ENCODE results near the gene FDXACB1. TPM values are rescaled to one million over a fixed set of nuclear protein-coding genes. Genes with fewer than 3 reads are reported as not detected.

Gene FDXACB1
- 4.1 TPM for total RNA-seq

DNA sequence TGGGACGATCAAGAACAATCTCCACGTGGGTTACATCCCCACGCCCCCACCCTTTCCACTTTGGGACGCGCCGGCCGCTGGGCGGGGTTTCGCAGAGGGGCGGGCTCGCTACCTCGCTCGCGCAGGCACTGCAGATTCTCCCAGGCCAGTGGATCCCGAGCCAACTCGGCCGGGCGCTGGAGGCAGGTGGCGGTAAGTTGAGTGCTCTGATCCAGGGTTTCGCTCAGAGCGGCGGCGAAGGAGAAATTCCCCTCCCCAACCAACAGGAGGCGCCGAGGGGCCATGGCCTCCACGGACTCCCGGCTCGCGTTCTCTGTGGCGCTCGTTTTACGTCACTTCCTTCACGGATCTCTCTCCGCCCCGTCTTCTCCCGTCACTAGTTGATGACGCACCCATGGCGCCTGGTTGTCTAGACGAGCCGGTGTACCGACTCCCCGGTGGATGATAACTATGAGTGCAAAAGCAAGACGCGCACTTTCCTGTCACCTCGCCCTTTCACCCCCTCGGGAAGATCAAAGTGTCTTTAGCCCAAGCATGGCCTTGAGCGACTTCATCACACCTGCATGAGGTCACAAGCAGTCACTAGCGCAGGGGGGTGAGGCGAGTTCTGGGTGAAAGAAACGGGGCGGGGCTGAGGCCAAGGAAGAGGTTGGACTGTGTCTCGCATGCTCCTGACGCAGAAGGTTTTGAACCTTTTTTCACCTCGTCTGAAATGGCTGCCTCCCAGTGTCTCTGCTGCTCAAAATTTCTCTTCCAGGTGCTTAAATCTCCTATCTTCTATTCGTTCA lies at the start of gene FDXACB1, which contains the start of gene CFAP68:
Gene FDXACB1, minus strand, starts transcription at position 317 of the 788 bp plus-strand sequence. Its CDS starts 33 bp downstream, at position 284.
Gene CFAP68, plus strand, starts transcription at position 693 of the 788 bp plus-strand sequence. Its CDS starts 20 bp downstream, at position 713.

DNA sequence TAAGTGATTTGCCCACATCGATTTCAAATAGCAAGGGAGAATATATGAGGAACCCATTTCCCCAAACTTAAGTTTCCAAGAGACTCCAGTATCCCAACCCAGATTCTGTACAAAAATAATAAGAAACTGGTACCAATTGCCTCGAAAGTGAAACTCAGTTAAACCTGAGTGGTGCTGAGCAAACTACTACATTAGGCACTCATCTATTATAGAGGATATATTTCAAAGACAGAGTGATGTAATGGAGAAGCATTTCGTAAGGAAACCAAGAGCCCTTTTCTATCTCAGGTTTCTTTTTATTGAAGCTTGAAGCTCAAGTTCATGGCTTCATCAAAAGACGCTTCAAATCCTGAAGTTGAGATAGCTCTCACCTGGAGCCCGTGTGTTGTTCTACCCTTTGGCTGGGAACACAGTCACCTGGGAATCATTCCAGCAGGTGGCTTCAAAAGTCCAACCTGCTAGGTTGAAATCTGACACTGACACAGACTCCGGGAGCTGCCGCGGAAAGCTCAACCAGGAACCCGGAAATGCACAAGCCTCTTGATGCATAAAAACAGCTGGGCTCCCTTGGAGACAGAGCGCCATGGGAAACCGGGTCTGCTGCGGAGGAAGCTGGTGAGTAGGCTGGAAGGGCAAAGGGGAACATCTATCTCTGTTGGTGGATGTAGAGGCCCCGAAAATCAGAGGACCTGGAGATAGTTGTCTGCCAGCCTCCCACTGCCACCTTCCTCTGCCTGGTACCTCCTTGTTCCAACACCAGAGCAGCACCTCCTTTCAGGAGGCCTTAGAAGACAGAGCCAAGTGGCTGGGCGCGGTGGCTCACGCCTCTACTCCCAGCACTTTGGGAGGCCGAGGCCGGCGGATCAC lies 39.7 kb upstream of the FDXACB1 start, which contains the start of gene C11orf52:
Gene C11orf52, plus strand, starts transcription at position 524 of the 867 bp plus-strand sequence. Its CDS starts 60 bp downstream, at position 584.

DNA sequence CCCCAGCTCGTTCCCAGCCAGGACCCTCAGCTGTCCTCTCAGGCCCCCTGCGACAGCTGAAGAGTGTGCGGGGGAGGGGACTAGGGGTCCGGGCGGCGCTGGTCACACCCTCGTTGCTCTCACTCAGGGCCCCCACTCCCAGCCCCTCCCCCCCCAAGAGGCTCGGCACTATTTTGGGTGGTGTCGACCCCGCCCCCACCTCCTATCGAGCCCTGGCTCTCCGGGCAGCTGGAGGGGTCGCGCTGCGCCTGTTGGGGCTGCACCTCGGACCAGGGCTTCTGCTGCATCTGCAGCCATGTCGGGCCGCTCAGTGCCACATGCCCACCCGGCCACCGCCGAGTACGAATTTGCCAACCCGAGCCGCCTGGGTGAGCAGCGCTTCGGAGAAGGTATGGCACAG lies 33.6 kb upstream of the FDXACB1 start, which contains the start of gene HSPB2:
Gene HSPB2, plus strand, starts transcription at position 200 of the 400 bp plus-strand sequence. Its CDS starts 96 bp downstream, at position 296.

DNA sequence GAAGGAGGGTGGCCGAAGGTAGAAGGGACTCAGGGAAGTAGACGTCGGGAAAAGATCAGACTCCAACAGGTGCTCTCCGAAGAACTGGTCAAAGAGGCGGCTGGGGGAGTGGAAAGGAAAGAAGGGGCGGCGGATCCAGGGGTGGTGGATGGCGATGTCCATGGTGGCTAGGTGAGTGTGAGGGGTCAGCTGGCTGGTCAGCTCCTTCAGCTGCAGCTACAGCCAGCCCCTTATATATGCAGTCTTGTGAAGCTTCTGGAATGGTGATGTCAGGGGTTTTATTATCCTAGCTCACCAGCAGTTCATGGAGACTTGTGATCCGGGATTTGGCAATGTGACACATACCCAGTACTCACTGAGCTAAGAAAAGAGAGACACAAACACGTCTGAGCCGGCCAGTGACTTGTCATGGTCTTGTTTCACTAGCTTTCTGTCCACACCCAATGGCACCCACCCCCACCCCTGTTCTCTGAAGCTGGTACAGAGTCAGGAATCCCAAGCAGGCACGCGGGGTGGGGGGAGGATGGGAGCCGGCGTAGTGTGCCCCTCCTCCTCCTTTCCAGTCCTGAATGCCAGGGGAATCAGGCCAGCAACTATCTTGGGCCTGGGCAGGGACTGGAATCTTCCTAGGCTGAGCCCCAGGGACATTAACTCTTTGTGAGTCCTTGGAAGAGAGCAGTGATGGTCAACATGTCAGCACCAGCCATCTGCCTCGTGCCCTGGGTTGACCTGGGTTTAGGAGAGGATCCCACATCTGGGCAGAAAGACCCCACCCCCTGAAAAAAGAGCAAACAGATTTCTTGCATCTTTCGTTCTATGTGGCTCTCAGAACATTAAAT lies 32.8 kb upstream of the FDXACB1 start, which contains the start of gene CRYAB:
Gene CRYAB, minus strand, starts transcription at position 208 of the 839 bp plus-strand sequence. Its CDS starts 46 bp downstream, at position 162.

GRCh38 chr11:111870886-111871692 lies 7.9 kb downstream of the FDXACB1 start, which contains the start of gene ALG9:
Gene ALG9, minus strand, starts transcription at chr11:111871581. Its CDS starts 99 bp downstream, at chr11:111871482.

Small RNA genes within 50 kb of the gene (small RNA-seq; reads per million reads assigned to genes)
- not detected for gene C11orf52 (ENCODE audit: low replicate concordance)
- not detected for gene GNG5P3 (ENCODE audit: low replicate concordance)
- gene RNA5SP351 (ENCODE audit: low replicate concordance) = not detected
- gene RPL37AP8 (ENCODE audit: low replicate concordance) = 0.07 reads per million

Other genes with a start within 250 kb of the FDXACB1 start
- gene PPP2R1B, start 112.8 kb downstream of the FDXACB1 start, total RNA-seq = 26.3 TPM
- 47.7 TPM for gene ALG9, start 7.6 kb downstream of the FDXACB1 start, total RNA-seq
- gene CFAP68, start 376 bp upstream of the FDXACB1 start, total RNA-seq = 24.3 TPM
- 54.8 TPM for gene CRYAB, start 32.6 kb upstream of the FDXACB1 start, total RNA-seq
- 3.2 TPM for gene HSPB2, start 33.6 kb upstream of the FDXACB1 start, total RNA-seq
- gene C11orf52, start 39.7 kb upstream of the FDXACB1 start, total RNA-seq = 8.2 TPM
- gene DIXDC1, start 58.2 kb upstream of the FDXACB1 start, total RNA-seq = 25.7 TPM
- 33.6 TPM for gene DLAT, start 146.2 kb upstream of the FDXACB1 start, total RNA-seq
- gene PIH1D2, start 194.9 kb upstream of the FDXACB1 start, total RNA-seq = 3.9 TPM
- gene NKAPD1, start 195.1 kb upstream of the FDXACB1 start, total RNA-seq = 19.5 TPM
- gene TIMM8B, start 207.6 kb upstream of the FDXACB1 start, total RNA-seq = 47.6 TPM
- 139 TPM for gene SDHD, start 207.7 kb upstream of the FDXACB1 start, total RNA-seq